GM23338 (cell line): ENCODE measurements around the gene HAGH. TPM values are rescaled to one million over a fixed set of nuclear protein-coding genes. Genes with fewer than 3 reads are reported as not detected.

Experiments used
- ATAC-seq: fragments of 200-7000 bp; cut with Tn5 transposase; 3 replicates; pipeline ENCODE4 v1.9.1; 2020
- DNase-seq: peaks from one replicate; pipeline ENCODE4 v3.0.0-alpha.2; 2015; ENCODE audit warnings: low spot score
- H2AFZ ChIP-seq: fragments of 200-600 bp; sonication (generic); 2 replicates; pipeline ENCODE4 v1.8.0; 2016; ENCODE audit warnings: antibody characterized with exemption, mild to moderate bottlenecking, moderate library complexity
- H3F3A ChIP-seq: fragments of 200-600 bp; sonication (generic); replicated peaks from 2 replicates; pipeline ENCODE4 v1.8.0; 2017; ENCODE audit warnings: antibody characterized with exemption, mixed run types, low read depth
- H3K27ac ChIP-seq: fragments of 200-600 bp; sonication (generic); 2 replicates; pipeline ENCODE4 v1.6.1; 2016; ENCODE audit warnings: low read depth
- H3K27me3 ChIP-seq: fragments of 200-600 bp; sonication (generic); 2 replicates; pipeline ENCODE4 v1.8.0; 2016; ENCODE audit warnings: mild to moderate bottlenecking, mixed run types, moderate library complexity; ENCODE audit not compliant: insufficient read depth
- H3K36me3 ChIP-seq: fragments of 200-600 bp; sonication (generic); 2 replicates; pipeline ENCODE4 v1.8.0; 2016; ENCODE audit warnings: mild to moderate bottlenecking; ENCODE audit not compliant: insufficient read depth
- H3K4me1 ChIP-seq: fragments of 200-600 bp; sonication (generic); 2 replicates; pipeline ENCODE4 v1.8.0; 2016; ENCODE audit warnings: mild to moderate bottlenecking, moderate library complexity; ENCODE audit not compliant: insufficient read depth
- H3K4me2 ChIP-seq: fragments of 200-600 bp; sonication (generic); 2 replicates; pipeline ENCODE4 v1.7.1; 2017; ENCODE audit warnings: mixed run types
- H3K4me3 ChIP-seq: fragments of 200-600 bp; sonication (generic); 2 replicates; pipeline ENCODE4 v1.6.1; 2016; ENCODE audit warnings: mixed run types
- H3K79me2 ChIP-seq: fragments of 200-600 bp; sonication (generic); replicated peaks from 2 replicates; pipeline ENCODE4 v1.8.0; 2017; ENCODE audit warnings: mild to moderate bottlenecking; ENCODE audit not compliant: insufficient read depth
- H3K9me2 ChIP-seq: fragments of 200-600 bp; sonication (generic); 2 replicates; pipeline ENCODE4 v1.8.0; 2017; ENCODE audit not compliant: insufficient read depth
- H4K20me1 ChIP-seq: fragments of 200-600 bp; sonication (generic); replicated peaks from 2 replicates; pipeline ENCODE4 v1.8.0; 2017; ENCODE audit warnings: mild to moderate bottlenecking; ENCODE audit not compliant: insufficient read depth
- H3K27ac Mint-ChIP-seq: 2 replicates; pipeline ENCODE4 v1.8.0; 2020; ENCODE audit warnings: inconsistent platforms, mild to moderate bottlenecking, moderate library complexity, mixed read lengths
- H3K27me3 Mint-ChIP-seq: 3 replicates; pipeline ENCODE4 v1.8.0; 2022; ENCODE audit warnings: low read depth, mild to moderate bottlenecking, moderate library complexity, mixed read lengths, inconsistent platforms; ENCODE audit not compliant: insufficient read depth, poor library complexity
- H3K36me3 Mint-ChIP-seq: 3 replicates; pipeline ENCODE4 v1.8.0; 2021; ENCODE audit warnings: low read depth, mild to moderate bottlenecking, inconsistent platforms, moderate library complexity, mixed read lengths
- H3K4me1 Mint-ChIP-seq: 3 replicates; pipeline ENCODE4 v1.8.0; 2020; ENCODE audit warnings: mild to moderate bottlenecking, inconsistent platforms, mixed read lengths
- H3K4me3 Mint-ChIP-seq: 3 replicates; pipeline ENCODE4 v1.8.0; 2021; ENCODE audit warnings: moderate library complexity, mild to moderate bottlenecking, inconsistent platforms, mixed read lengths
- H3K9me3 Mint-ChIP-seq: 3 replicates; pipeline ENCODE4 v1.8.0; 2020; ENCODE audit warnings: moderate library complexity, mild to moderate bottlenecking, inconsistent platforms, mixed read lengths
- CREB1 ChIP-seq: fragments of 250-450 bp; sonication (Bioruptor Pico); IDR thresholded peaks from 2 replicates; pipeline ENCODE4 v1.5.0; 2020; ENCODE audit warnings: low read depth, mild to moderate bottlenecking, moderate library complexity
- CTCF ChIP-seq, 2 experiments: fragments of 200-600 bp in 1 of 2; sonication (generic) in 1 of 2; conservative IDR thresholded peaks; 2 replicates each; pipeline versions ENCODE4 v1.5.1 to v1.6.1; 2016 to 2017; ENCODE audit warnings: antibody characterized with exemption in 2 of 2, low read depth in 2 of 2, mild to moderate bottlenecking in 2 of 2, moderate library complexity in 1 of 2
- EZH2 ChIP-seq: fragments of 200-600 bp; sonication (generic); IDR thresholded peaks from one replicate; pipeline ENCODE4 v1.8.0; 2017; ENCODE audit warnings: antibody characterized with exemption, mild to moderate bottlenecking, low read depth; ENCODE audit not compliant: unreplicated experiment
- EZH2phosphoT487 ChIP-seq: fragments of 200-600 bp; sonication (generic); IDR thresholded peaks from one replicate; pipeline ENCODE4 v1.8.1; 2018; ENCODE audit warnings: antibody characterized with exemption; ENCODE audit not compliant: unreplicated experiment
- JUNB ChIP-seq: IDR thresholded peaks from one replicate; pipeline ENCODE4 v1.6.1; 2016; ENCODE audit warnings: antibody characterized with exemption; ENCODE audit not compliant: unreplicated experiment
- NANOG ChIP-seq: IDR thresholded peaks from 2 replicates; pipeline ENCODE4 v1.6.1; 2016; ENCODE audit warnings: antibody characterized with exemption, borderline replicate concordance
- POLR2AphosphoS5 ChIP-seq: IDR thresholded peaks from 2 replicates; pipeline ENCODE4 v1.6.1; 2016; ENCODE audit warnings: antibody characterized with exemption, low read depth
- REST ChIP-seq: IDR thresholded peaks from one replicate; pipeline ENCODE4 v1.6.1; 2018; ENCODE audit warnings: antibody characterized with exemption; ENCODE audit not compliant: unreplicated experiment
- STAT1 ChIP-seq: IDR thresholded peaks from one replicate; pipeline ENCODE4 v1.6.1; 2016; ENCODE audit warnings: antibody characterized with exemption; ENCODE audit not compliant: unreplicated experiment
- ZNF114 ChIP-seq: fragments of 250-450 bp; sonication (Bioruptor Pico); IDR thresholded peaks from 2 replicates; pipeline ENCODE4 v1.5.0; 2020; ENCODE audit warnings: mild to moderate bottlenecking, moderate library complexity
- ZNF331 ChIP-seq: fragments of 250-450 bp; sonication (Bioruptor Pico); IDR thresholded peaks from 2 replicates; pipeline ENCODE4 v1.5.0; 2020; ENCODE audit warnings: low read depth, mild to moderate bottlenecking, moderate library complexity
- ZNF462 ChIP-seq: fragments of 250-450 bp; sonication (Bioruptor Pico); IDR thresholded peaks from 2 replicates; pipeline ENCODE4 v1.5.0; 2020; ENCODE audit warnings: mild to moderate bottlenecking, moderate library complexity
- polyA plus RNA-seq: library from polyadenylated mRNA; unstranded; fragments of >200 nt; fragmentation: Nextera tagmentation; extraction: Ambion mirVana; gene quantifications from 2 replicates; pipeline ENCODE4 v1.2.1, GENCODE V29; 2016
- total RNA-seq: library from RNA; depleted of rRNA; stranded (reverse); fragments of >200 nt; shearing (Covaris generic); gene quantifications from 2 replicates; pipeline ENCODE4 v1.2.3, GENCODE V29; 2014
- TF ChIP-seq, protein P1 (sequence below): IDR thresholded peaks from 2 replicates; pipeline ENCODE4 v1.6.1; 2016; ENCODE audit warnings: antibody characterized with exemption

HAGH gene
- total and polyA plus RNA-seq, 2 experiments from 2014 or later: 24.7 to 28.9 TPM

- peak; percentile 20 for DNase-seq
These were observed 33.0 kb upstream of the HAGH start for GRCh38 chr16:1859650-1860049.

More at GRCh38 chr16:1859650-1860049, 33.0 kb upstream of the HAGH start:
- Histone ChIP-seq H2AFZ (no peak overlapping the region), H3K27me3 (no peaks in the 10 kb centered on the region), H3K9me2 (no peaks in the 10 kb centered on the region), H3K27ac (no peak overlapping the region), H4K20me1 (no peaks in the 10 kb centered on the region), H3K4me2 (no peak overlapping the region), H3K79me2 (no peaks in the 10 kb centered on the region), H3F3A (no peaks in the 10 kb centered on the region), H3K4me1 (no peaks in the 10 kb centered on the region), H3K4me3 (no peak overlapping the region), H3K36me3 (no peaks in the 10 kb centered on the region)
- TF ChIP-seq STAT1 (no peak), JUNB (no peak), ZNF462 (no peak), EZH2phosphoT487 (no peak), ZNF114 (CRISPR knock-in tag) (no peak), POLR2AphosphoS5 (no peak), REST (no peak), NANOG (no peak), ZNF331 (no peak), CREB1 (CRISPR knock-in tag) (no peak), EZH2 (no peak), CTCF (conservative IDR thresholded peaks at IDR 0.05; ENCODE audit: low read depth in 2 of 2) (no peak)
- TF ChIP-seq, protein P1, sequence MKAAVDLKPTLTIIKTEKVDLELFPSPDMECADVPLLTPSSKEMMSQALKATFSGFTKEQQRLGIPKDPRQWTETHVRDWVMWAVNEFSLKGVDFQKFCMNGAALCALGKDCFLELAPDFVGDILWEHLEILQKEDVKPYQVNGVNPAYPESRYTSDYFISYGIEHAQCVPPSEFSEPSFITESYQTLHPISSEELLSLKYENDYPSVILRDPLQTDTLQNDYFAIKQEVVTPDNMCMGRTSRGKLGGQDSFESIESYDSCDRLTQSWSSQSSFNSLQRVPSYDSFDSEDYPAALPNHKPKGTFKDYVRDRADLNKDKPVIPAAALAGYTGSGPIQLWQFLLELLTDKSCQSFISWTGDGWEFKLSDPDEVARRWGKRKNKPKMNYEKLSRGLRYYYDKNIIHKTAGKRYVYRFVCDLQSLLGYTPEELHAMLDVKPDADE: no peak
- Mint-ChIP-seq H3K4me1 (no peaks in the 10 kb centered on the region), H3K27ac (no peak overlapping the region), H3K36me3 (no peaks in the 10 kb centered on the region), H3K27me3 (peaks cover 17% of the 10 kb centered on the region), H3K4me3 (no peak overlapping the region), H3K9me3 (no peaks in the 10 kb centered on the region)
- ATAC-seq: peak; percentile 84
